A204.1 (cell line): ENCODE data around the gene AANAT.

ENCODE experiments used
- FAIRE-seq: peaks from 2 replicates; lab custom pipeline; 2012; peaks lifted over from hg19 to GRCh38; lab: Jason Lieb, UNC

The AANAT gene

GRCh38 chr17:76491271-76492122 lies 24.1 kb downstream of the AANAT start:
- no peak for FAIRE-seq

- FAIRE-seq = no peak
These were observed 25.0 kb downstream of the AANAT start for GRCh38 chr17:76492123-76492988.

GRCh38 chr17:76492989-76493501 lies 25.6 kb downstream of the AANAT start:
- no peak for FAIRE-seq

- FAIRE-seq = no peak
These were observed 26.2 kb downstream of the AANAT start for GRCh38 chr17:76493505-76494167.

- FAIRE-seq = no peak
These were observed 28.4 kb downstream of the AANAT start for GRCh38 chr17:76495663-76496400.

GRCh38 chr17:76496464-76496863 lies 29.1 kb downstream of the AANAT start:
- no peak for FAIRE-seq

- no peak for FAIRE-seq
These were observed 30.2 kb downstream of the AANAT start for GRCh38 chr17:76497699-76497978.

- no peak for FAIRE-seq
These were observed 30.8 kb downstream of the AANAT start for GRCh38 chr17:76497979-76498875.

- FAIRE-seq = no peak
These were observed 31.5 kb downstream of the AANAT start for GRCh38 chr17:76498876-76499251.

- FAIRE-seq = no peak
These were observed 31.9 kb downstream of the AANAT start for GRCh38 chr17:76499267-76499667.

- FAIRE-seq = no peak
These were observed 32.8 kb downstream of the AANAT start for GRCh38 chr17:76500074-76500746.

- FAIRE-seq = no peak
These were observed 33.3 kb downstream of the AANAT start for GRCh38 chr17:76500747-76501017.

GRCh38 chr17:76501018-76501826 lies 33.8 kb downstream of the AANAT start, which contains the start of gene RHBDF2:
Gene RHBDF2 (minus strand): TSS chr17:76501423. CDS start chr17:76481524, 19,899 bp downstream.
- FAIRE-seq = no peak

GRCh38 chr17:76501827-76502307 lies 34.5 kb downstream of the AANAT start:
- FAIRE-seq = no peak

- FAIRE-seq = no peak
These were observed 35.2 kb downstream of the AANAT start for GRCh38 chr17:76502341-76503211.

GRCh38 chr17:76504117-76504516 lies 36.7 kb downstream of the AANAT start:
- FAIRE-seq = no peak

- no peak for FAIRE-seq
These were observed 39.3 kb downstream of the AANAT start for GRCh38 chr17:76506408-76507345.
